ENCODE measurements around the gene DRAXIN.

The DRAXIN gene

GRCh38 chr1:11701551-11701961, 10.0 kb downstream of the DRAXIN start:
- no peak for DNase-seq (ENCODE audit: low read depth)
- peak overlapping the region; percentile 4 for H3K4me3 ChIP-seq (ENCODE audit: low read depth, low read length)
- TF ChIP-seq CTCF (IDR thresholded peaks at IDR 0.05; ENCODE audit: low read depth, low read length, missing control alignments), result no peak
- in situ Hi-C loops (cut with HindIII; ENCODE audit: low sequenced_read_pairs), result no loop called here

- no peak for TF ChIP-seq CTCF (IDR thresholded peaks at IDR 0.05; ENCODE audit: low read depth, low read length, missing control alignments)
- DNase-seq (ENCODE audit: low read depth), result no peak
- H3K4me3 ChIP-seq (ENCODE audit: low read depth, low read length), result no peak overlapping the region
- in situ Hi-C loops (cut with HindIII; ENCODE audit: low sequenced_read_pairs), result no loop called here
Measured at GRCh38 chr1:11701981-11702803, 10.7 kb downstream of the DRAXIN start.

GRCh38 chr1:11703357-11704193, 12.1 kb downstream of the DRAXIN start:
- DNase-seq (ENCODE audit: low read depth), result no peak
- no peak overlapping the region for H3K4me3 ChIP-seq (ENCODE audit: low read depth, low read length)
- in situ Hi-C loops (cut with HindIII; ENCODE audit: low sequenced_read_pairs), result no loop called here
- no peak for TF ChIP-seq CTCF (IDR thresholded peaks at IDR 0.05; ENCODE audit: low read depth, low read length, missing control alignments)

- in situ Hi-C loops (cut with HindIII; ENCODE audit: low sequenced_read_pairs), result no loop called here
- TF ChIP-seq CTCF (IDR thresholded peaks at IDR 0.05; ENCODE audit: low read depth, low read length, missing control alignments), result no peak
- no peak overlapping the region for H3K4me3 ChIP-seq (ENCODE audit: low read depth, low read length)
- no peak for DNase-seq (ENCODE audit: low read depth)
Measured at GRCh38 chr1:11704194-11704529, 12.7 kb downstream of the DRAXIN start.

- in situ Hi-C loops (cut with HindIII; ENCODE audit: low sequenced_read_pairs), result no loop called here
- H3K4me3 ChIP-seq (ENCODE audit: low read depth, low read length), result no peak overlapping the region
- no peak for TF ChIP-seq CTCF (IDR thresholded peaks at IDR 0.05; ENCODE audit: low read depth, low read length, missing control alignments)
- DNase-seq (ENCODE audit: low read depth), result no peak
Measured at GRCh38 chr1:11704691-11705475, 13.4 kb downstream of the DRAXIN start.

GRCh38 chr1:11705596-11705995, 14.1 kb downstream of the DRAXIN start:
- TF ChIP-seq CTCF (IDR thresholded peaks at IDR 0.05; ENCODE audit: low read depth, low read length, missing control alignments), result no peak
- no peak for DNase-seq (ENCODE audit: low read depth)
- no peak overlapping the region for H3K4me3 ChIP-seq (ENCODE audit: low read depth, low read length)
- in situ Hi-C loops (cut with HindIII; ENCODE audit: low sequenced_read_pairs), result no loop called here

All from astrocyte of the cerebellum (primary cell).